ENCODE results near the gene JAGN1.

DNA sequence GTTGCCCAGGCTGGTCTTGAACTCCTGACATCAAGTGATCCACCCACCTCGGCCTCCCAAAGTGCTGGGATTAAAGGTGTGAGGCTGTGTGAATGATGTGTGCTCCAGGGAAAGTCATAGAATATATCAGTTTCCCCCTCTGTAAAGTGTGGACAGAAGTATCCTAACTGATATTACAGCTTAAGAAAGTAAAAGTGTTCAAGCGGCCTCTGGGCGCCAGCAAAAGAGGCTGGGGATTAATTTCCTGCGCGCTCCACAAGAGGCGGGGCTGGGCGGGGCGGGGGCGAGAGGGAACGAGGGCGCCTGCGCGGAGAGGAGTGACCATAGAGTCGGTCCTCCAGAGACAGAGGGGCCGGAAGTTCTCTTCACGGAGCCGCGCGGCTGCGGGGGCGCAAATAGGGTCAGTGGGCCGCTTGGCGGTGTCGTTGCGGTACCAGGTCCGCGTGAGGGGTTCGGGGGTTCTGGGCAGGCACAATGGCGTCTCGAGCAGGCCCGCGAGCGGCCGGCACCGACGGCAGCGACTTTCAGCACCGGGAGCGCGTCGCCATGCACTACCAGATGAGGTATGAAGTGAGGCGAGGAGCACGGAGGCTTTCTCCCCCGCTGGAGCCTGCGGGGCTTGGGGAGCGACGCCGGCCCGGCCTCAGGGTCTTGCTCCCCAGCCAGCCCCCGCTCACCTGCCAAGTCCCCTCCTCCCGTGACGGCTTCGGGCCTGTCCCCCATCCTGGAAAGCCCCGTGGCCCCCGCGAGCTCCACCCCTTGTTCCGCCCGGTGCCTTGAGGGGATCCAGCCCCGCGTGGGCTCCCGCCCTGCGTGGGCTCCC lies at the start of gene JAGN1:
- TF ChIP-seq, protein P1, sequence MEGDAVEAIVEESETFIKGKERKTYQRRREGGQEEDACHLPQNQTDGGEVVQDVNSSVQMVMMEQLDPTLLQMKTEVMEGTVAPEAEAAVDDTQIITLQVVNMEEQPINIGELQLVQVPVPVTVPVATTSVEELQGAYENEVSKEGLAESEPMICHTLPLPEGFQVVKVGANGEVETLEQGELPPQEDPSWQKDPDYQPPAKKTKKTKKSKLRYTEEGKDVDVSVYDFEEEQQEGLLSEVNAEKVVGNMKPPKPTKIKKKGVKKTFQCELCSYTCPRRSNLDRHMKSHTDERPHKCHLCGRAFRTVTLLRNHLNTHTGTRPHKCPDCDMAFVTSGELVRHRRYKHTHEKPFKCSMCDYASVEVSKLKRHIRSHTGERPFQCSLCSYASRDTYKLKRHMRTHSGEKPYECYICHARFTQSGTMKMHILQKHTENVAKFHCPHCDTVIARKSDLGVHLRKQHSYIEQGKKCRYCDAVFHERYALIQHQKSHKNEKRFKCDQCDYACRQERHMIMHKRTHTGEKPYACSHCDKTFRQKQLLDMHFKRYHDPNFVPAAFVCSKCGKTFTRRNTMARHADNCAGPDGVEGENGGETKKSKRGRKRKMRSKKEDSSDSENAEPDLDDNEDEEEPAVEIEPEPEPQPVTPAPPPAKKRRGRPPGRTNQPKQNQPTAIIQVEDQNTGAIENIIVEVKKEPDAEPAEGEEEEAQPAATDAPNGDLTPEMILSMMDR (IDR thresholded peaks at IDR 0.05; ENCODE audit: low read depth, low read length, poor library complexity, severe bottlenecking): no peak
- no peak for TF ChIP-seq EZH2phosphoT487 (IDR thresholded peaks at IDR 0.05; ENCODE audit: borderline replicate concordance, low read length)
